COLO829 (cell line): ENCODE data around the gene EIF4EBP3.

Source experiments
- DNase-seq: peaks from one replicate; pipeline ENCODE4 v3.0.0; 2012; ENCODE audit warnings: low spot score

EIF4EBP3 gene

DNA sequence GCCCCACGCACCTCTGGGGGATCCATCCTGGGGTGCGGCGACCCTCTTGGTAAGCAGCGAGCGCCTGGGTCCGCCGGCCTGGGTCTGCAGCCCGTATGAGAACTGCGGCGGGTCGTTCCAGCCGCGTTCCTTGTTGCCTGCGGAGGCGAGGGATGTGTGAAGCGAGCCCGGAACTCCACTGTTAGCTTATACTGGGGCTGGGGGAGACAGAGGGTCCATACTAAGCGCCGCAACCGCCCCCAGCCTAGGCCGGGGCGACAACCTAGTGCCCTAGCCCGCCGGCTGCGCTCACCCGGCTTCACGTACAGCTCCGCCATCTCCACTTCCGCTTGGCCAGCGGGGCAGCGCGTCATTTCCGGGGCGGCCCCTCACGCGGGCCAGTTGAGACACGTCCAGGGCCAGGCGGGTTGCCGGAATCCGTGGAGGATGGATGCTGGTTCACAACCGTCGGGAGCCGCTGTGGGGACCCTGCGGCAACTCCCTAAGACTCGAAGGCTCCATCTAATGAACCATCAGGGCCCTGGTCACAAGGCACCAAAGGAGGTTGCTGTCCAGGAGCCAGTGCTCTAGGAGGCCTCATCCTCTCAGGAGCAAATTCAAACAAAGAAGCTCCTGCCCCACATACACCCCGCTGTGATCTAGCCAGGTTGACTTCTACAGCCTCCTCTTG lies 9.8 kb downstream of the EIF4EBP3 start, which contains the start of gene SRA1:
Gene SRA1 (minus strand): TSS at position 338 of the 670 bp plus-strand sequence. CDS start 21 bp downstream, at position 317.
- peak; percentile 76 for DNase-seq

DNA sequence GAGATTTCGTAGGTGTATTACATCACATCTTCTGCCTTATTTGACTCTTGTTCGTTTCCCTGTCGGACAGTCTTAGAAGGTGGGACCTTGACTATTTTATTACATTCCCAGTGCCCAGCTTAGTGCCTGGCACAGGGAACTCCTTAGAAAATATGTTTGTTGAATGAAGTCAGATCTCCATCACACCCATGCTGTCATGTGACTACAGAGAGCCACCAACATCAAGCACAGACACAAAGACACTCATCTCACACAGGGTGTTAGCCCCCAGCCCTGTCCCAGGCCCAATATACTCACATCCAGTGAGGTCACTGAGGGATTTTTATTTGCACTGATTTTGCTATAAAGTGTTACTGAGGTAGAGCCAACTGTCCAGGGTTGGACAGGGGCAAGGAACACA lies 10.5 kb downstream of the EIF4EBP3 start:
- DNase-seq, result no peak

DNA sequence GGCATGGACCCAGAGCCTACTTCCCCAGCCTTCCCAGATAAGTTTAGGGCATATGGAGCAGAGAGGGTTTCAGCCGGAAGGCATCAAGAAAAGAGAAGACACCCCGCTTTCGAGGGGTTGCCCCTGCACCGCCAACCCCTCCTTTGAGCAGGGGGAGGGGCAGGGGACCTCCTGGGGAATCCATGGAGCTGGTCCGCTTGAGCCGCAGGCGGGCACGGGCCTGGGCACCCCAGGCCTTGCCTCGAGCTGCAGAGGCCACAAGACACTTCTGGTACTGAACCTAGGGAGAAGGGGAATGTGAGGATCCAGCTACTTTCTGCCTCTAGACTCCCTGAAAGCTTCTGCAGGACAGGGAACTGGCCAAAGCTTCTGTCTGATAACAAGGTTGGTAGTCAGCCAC lies 11.1 kb downstream of the EIF4EBP3 start:
- DNase-seq, result no peak

DNA sequence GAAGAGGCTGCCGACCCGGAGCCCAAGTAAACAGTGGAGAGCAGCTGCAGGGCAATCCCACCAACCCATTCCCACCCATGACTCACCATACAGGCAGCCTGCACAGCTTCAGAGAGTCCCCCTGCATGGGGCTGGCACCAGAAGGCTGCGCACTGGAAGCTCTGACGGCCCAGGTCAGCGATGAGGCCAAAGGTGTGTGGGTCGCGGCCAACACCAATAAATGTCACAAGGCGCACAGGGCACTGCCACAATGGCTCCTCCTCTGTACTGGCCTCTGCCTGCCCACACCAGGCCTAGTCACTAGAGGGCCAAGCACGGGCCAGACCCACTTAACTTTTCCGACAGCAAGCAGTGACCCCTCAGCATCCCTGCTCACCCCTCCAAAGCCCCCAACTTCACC lies 12.8 kb downstream of the EIF4EBP3 start:
- no peak for DNase-seq

DNA sequence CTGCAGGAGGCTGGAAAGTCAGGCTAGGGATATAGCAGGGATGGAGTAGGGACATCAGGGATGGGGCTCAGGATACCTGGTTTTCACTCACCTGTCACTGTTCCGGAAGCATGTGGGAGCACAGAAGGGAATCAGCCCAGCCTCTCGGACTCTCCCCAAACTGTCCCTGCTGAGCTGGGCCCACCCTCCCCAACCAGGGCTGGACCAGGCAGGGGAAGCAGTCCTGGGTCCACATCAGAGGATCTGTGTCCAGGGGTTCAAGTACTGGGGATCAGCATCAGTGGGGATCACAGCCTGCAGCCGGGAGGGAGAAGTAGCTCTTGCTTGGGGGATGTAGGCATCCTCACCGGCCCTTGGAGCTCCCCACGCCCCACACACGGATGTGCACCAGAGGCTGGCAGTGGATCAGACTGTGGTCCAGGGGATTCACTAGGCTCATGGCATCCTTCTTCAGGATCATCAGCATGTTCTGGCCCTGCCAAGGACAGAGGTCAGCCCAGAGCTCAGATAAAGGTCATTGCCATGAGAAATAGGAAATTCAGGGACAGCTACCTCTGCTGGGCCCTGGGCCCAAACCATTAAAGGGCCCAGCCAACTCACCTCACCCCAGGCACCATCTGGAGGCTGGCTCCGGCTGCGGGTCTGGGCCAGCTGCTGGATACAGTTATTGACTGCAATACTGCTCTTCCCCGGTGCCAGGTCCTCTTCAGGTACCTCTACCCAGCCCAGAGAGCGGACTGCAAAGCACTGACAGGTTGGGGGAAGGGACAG lies 14.5 kb downstream of the EIF4EBP3 start:
- DNase-seq, result no peak

DNA sequence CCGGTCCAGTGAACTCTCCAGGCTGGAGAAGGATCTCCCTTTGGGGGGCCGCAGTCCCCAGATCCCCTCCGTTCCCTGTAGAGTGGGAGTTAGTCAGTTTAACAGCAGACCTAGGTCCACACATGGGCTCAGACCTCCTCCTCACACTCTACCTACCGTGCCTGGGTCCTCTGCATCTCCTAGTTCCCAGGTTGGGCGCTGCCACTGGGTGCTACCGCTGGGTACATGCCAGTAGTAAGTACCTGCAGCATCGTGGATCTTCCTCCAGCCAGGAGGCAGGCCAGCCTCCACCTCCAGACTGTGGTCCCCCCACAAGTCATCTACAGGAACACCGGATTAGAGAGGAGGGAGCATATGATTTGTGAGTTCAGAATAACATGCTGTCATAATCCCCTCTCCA lies 16.1 kb downstream of the EIF4EBP3 start:
- no peak for DNase-seq

DNA sequence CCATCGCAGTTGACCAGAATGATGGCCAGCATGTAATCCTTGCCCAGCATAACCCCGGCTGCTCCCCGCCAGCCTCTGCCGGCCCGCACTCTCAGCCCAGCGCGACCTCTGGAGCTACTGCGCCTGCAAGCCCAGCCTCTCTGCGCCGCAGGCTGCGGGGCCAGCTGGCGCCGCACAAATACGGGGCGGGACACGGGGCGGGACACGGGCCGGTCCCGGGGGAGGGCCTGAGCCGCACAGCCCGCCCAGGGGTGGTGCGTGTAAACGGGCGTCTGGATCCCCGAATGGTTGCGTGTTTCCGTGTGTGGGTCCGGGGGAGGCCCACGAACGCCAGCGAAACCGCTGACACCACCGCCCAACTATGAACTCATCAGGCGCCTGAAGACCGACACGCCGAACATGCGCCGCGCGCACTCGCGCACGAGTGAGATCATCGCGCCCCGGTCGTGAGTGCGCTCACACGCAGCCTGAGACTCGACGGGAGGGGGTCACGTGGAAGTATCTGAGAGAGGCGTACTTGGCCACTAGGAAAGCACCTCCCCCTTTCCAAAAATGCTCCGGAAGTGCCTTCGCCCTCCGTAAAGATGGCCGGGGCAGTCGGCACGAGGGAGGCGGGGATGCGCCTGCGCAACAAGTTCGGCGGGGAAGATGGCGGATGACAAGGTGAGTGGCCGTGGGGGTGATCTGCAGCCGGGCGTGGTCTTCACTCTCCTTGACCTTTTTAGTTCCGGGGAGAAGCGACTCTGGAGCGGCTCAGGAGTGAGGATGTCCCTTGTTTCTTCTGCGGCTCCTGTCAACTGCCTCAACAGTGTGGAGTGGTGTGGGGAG lies 16.9 kb downstream of the EIF4EBP3 start, which contains the start of the genes APBB3 and SLC35A4:
Gene APBB3 (minus strand): TSS at position 403 of the 828 bp plus-strand sequence. CDS start 353 bp downstream, at position 50.
Gene SLC35A4 (plus strand): TSS at position 633 of the 828 bp plus-strand sequence. CDS start 2,342 bp downstream, outside the sequence.
- DNase-seq, result peak; percentile 89

DNA sequence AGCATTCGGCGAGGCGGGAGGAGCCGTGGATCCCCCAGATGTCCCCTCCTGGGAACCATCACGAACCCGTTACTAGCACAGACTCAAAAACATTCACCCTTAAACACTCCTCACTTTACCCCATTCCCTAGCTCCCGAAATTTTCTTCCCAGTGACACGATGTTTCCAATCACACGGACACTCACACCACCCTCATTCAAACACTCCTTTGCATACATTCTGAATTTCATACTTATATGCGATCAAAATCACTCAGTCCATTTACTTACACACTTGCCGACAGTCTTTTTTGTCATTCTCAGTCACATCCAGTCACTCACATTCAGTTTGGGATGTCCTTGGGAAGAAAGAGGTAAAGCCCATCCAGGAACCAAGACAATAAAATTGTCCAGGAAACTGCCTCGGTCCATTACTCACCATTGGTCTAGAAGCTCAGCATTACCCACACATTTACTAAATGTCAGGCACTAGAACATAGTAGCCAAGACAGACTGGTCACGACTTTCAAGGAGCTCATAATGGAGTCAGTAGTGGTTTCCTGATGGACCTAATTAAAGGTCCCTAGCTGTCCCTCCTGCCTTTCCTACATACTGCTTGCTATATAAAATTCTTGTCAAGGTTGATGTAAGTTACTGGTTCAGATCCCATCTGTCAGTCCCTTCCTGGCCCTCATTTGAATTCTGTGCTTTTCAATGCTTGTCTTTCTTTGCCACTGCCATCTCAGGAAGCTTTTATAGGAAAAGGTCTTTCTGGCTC lies 17.7 kb downstream of the EIF4EBP3 start:
- DNase-seq, result no peak

DNA sequence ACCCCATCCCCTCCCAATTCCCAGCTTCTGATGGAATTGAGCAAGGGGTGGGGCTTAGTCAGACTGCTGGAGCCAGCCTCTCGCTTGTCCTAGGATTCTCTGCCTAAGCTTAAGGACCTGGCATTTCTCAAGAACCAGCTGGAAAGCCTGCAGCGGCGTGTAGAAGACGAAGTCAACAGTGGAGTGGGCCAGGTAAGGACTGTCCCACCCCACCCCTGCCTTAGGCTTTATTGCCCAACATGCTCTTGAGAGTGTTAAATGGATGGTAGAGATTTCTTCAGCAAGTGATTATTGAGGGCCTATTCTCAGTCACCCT lies 18.3 kb downstream of the EIF4EBP3 start:
- DNase-seq, result no peak

DNA sequence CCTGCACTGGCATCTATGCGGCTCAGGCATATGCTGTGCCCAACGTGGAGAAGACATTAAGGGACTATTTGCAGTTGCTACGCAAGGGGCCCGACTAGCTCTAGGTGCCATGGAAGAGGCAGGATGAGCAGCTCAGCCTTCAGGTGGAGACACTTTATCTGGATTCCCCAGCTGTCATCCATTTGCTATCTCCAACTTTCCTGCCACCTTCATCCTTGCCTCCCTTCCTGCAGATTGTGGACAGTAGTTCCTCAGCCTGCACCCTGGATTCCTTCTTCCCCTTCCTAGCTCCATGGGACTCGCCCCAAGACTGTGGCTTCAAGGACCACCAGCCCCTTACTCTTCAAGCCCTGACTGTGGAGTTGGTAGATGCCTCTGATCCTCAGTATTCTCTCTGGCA lies 19.2 kb downstream of the EIF4EBP3 start:
- no peak for DNase-seq

DNA sequence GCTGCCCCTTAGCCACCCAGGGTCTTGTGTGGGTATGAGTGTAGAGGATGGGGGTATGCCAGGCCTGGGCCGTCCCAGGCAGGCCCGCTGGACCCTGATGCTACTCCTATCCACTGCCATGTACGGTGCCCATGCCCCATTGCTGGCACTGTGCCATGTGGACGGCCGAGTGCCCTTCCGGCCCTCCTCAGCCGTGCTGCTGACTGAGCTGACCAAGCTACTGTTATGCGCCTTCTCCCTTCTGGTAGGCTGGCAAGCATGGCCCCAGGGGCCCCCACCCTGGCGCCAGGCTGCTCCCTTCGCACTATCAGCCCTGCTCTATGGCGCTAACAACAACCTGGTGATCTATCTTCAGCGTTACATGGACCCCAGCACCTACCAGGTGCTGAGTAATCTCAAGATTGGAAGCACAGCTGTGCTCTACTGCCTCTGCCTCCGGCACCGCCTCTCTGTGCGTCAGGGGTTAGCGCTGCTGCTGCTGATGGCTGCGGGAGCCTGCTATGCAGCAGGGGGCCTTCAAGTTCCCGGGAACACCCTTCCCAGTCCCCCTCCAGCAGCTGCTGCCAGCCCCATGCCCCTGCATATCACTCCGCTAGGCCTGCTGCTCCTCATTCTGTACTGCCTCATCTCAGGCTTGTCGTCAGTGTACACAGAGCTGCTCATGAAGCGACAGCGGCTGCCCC lies 19.8 kb downstream of the EIF4EBP3 start:
- DNase-seq, result no peak

DNA sequence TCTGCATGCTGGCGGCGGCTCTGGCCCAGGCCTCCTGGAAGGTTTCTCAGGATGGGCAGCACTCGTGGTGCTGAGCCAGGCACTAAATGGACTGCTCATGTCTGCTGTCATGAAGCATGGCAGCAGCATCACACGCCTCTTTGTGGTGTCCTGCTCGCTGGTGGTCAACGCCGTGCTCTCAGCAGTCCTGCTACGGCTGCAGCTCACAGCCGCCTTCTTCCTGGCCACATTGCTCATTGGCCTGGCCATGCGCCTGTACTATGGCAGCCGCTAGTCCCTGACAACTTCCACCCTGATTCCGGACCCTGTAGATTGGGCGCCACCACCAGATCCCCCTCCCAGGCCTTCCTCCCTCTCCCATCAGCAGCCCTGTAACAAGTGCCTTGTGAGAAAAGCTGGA lies 20.4 kb downstream of the EIF4EBP3 start:
- no peak for DNase-seq

DNA sequence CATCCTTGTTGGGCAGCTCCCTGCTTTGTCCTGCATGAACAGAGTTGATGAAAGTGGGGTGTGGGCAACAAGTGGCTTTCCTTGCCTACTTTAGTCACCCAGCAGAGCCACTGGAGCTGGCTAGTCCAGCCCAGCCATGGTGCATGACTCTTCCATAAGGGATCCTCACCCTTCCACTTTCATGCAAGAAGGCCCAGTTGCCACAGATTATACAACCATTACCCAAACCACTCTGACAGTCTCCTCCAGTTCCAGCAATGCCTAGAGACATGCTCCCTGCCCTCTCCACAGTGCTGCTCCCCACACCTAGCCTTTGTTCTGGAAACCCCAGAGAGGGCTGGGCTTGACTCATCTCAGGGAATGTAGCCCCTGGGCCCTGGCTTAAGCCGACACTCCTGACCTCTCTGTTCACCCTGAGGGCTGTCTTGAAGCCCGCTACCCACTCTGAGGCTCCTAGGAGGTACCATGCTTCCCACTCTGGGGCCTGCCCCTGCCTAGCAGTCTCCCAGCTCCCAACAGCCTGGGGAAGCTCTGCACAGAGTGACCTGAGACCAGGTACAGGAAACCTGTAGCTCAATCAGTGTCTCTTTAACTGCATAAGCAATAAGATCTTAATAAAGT lies 21.1 kb downstream of the EIF4EBP3 start:
- no peak for DNase-seq

DNA sequence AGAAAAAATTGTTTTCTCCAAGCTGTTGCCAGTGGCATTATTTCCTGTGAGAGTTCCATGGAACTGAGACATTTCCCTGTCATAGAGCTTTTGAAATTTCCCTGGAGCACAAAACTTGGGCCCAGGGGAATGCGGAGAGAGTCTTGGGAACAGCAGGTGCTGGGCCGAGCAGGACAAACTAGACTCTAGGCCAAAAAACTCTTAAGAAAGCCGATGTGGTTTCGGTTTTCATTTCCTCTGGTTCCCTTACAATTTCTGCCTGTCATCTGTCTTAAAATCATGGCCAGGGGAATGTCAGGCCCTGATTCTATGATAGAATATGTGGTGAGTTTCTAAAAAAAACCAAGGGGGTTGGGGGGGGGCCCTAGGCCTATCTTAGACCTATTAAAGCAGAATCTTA lies 21.7 kb downstream of the EIF4EBP3 start:
- no peak for DNase-seq

DNA sequence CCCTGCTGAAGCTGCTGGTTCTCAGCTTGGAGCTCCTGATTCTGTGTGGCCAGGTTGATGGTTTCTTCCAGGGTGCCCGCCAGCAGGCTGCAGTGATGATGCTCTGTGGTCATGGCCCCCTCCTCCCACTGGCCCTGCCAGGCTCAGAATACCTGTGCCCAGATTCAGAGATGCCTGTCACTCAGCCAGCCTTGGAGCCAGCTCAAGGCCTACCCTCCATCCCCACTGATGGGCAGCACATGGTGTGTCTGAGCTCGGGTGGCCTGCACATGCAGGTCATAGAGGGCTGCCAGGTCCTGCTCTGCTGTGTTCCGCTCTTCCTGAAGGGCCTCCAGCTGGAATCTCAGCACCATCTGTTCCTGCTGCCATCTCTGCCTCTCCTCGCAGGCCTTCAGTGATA lies 22.6 kb downstream of the EIF4EBP3 start:
- DNase-seq, result no peak

DNA sequence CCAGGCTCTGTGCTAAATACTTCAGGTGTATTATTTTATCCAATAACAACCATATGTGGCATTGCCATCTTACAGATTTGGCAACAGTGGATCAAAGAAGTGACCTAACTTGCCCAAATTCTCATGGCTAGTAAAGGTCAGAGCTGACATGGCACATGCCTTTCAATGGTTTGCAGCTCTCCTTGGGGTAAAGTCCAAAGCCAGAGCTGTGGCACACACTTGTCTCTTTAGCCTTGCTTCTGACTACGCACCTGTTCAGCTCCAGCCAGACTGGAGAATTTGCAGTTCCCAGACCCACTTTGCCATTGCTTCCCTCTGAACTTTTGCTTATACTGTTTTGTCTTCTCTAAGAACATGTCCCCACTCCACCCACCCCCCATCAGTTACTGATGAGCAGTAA lies 23.0 kb downstream of the EIF4EBP3 start:
- no peak for DNase-seq

DNA sequence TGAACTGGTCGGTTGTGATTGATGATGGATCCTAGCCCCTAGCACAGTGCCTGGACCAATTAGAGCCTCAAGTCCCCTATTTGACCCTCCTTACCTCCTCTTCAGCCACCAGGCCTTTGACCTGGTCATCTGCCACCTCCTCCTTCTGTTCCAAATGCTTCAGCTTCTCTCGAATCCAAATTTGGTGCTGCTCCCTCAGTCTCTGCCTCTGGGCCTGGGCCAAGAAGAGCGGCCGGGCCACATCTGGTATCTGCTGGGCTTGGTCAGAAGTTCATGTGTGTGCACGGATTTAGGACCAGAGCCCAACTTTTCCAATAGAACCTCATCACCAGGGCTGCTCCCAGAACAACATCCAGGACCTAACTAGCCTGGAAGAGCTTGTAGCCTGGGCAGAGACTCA lies 23.6 kb downstream of the EIF4EBP3 start:
- DNase-seq, result no peak

DNA sequence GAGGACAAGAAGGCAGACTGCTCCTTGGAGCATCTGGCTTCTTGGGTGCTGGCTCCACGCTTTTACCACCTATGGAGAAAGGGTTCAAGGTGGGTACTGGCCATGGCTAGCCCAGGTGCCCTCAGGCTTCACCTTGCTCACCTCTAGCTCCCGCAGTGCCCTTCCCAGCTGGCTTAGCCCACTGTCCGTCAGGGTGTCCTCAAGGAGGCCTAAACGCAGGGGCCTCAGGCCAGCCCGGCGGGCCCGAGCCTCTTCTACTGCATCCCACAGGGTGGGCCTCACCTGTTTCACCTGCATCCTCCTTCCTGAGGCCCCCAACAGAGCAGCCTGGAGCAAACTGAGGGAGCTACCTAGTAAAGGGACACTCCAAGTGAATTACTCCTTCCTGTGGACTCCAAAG lies 26.2 kb downstream of the EIF4EBP3 start:
- no peak for DNase-seq

DNA sequence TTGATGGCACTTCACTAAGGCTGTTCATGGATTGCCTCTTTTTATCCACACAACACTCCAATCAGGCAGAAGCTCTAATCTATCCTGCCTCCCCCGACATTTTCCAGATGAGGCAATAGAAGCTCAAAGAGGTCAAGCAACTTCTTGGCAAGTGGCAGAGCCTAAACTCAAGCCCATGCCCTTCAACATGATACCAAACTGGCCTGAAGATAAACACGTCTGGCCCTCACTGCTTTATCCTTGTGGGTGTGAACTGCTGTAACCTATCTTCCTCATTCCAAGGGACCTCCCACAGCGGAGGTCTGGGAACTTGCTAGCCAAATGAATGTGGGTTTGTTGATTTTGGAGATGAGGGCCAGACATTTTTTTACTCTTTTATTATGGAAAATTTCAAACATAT lies 26.7 kb downstream of the EIF4EBP3 start:
- DNase-seq, result no peak

DNA sequence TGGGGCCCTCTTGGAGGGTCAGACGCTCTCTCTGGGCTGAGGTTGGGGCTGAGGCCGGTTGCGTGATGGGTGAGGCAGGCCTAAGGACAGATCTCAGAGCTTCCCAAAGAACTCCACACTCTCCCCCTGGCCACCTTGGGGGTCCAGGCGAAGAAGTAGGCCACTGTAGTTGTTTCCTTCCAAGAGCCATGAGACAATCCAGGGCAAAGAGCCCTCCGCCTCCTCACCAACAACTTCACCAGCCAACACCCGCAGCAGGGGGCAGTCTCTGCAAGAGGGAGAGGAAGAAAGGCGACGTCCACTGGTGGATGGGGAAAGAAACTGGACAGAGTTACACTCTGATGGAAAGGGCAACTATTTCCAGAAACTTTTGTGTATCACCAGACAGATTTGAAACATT lies 27.8 kb downstream of the EIF4EBP3 start:
- no peak for DNase-seq

DNA sequence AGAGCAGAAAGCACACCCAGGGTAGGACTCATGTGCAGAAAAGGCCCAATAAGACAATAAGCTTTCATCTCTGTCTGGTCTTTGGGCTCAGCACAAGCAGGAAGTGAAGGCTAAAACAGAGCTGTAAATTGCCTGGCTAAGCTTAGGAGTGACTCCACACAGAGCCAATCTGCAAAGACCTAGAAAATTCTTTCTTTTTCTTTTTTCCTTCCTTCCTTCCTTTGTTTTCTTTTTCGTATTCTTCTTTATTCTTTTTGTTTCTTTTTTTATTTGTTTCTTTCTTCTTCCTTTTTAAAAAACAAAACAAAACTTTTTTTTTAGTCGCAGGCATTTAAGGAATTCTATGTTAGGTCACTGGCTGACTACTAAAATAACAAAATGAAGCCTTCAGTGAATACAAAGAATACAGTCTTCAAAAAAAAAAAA lies 29.3 kb downstream of the EIF4EBP3 start:
- no peak for DNase-seq
